PC-3 (cell line): ENCODE results near the gene MOV10.

Experiments used
- EZH2 ChIP-seq: fragments of 300-600 bp; sonication (generic); IDR thresholded peaks from one replicate; pipeline ENCODE4 v1.6.1; 2017; ENCODE audit warnings: antibody characterized with exemption, mild to moderate bottlenecking, low read length; ENCODE audit not compliant: unreplicated experiment
- TF ChIP-seq, protein P1 (sequence below): fragments of 300-600 bp; sonication (generic); conservative IDR thresholded peaks from 2 replicates; pipeline ENCODE4 v1.5.1; 2017; ENCODE audit warnings: antibody characterized with exemption, low read depth, mild to moderate bottlenecking, low read length

DNA sequence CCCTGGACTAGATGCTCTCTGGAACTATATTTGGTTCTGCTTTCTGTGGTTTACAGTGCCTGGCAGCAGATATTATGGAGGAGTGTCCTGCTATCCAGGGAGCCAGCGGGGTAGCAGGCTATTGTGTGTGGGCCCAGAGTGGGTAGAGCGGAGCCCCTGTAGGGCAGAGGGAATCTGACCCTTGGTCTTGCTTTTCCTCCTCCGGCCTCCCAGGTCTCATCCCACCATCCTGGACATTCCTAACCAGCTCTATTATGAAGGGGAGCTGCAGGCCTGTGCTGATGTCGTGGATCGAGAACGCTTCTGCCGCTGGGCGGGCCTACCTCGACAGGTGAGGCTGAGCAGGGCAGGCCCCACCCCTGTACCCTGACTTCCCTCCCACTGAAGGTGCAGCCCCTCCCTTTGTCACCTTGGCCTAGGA, 23.3 kb downstream of the MOV10 start:
- TF ChIP-seq, protein P1, sequence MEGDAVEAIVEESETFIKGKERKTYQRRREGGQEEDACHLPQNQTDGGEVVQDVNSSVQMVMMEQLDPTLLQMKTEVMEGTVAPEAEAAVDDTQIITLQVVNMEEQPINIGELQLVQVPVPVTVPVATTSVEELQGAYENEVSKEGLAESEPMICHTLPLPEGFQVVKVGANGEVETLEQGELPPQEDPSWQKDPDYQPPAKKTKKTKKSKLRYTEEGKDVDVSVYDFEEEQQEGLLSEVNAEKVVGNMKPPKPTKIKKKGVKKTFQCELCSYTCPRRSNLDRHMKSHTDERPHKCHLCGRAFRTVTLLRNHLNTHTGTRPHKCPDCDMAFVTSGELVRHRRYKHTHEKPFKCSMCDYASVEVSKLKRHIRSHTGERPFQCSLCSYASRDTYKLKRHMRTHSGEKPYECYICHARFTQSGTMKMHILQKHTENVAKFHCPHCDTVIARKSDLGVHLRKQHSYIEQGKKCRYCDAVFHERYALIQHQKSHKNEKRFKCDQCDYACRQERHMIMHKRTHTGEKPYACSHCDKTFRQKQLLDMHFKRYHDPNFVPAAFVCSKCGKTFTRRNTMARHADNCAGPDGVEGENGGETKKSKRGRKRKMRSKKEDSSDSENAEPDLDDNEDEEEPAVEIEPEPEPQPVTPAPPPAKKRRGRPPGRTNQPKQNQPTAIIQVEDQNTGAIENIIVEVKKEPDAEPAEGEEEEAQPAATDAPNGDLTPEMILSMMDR: no peak
- no peak for TF ChIP-seq EZH2
